ENCODE results near the gene RNF222.
"Not testable (repeated sequence)": the region's sequence is repeated elsewhere in the genome, so short reads cannot be mapped to it uniquely, and the experiment has no call there.

RNF222 gene

DNA sequence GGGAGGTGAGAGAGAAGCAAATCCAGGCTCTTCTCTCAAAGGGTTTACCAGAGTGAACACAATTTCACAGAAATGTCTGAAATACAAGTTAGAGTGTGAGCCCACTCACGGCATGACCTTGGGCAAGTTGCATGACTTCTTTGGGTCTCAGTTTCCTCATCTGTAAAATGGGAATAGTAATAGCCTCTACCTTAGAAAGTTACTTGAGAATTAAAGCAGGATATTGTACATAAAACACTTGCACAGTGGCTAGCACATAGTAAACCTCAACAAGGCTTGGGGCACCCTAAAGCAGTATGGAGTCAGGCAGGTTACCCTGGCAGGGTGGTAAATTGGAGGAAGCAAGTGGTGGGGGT is 13.2 kb upstream of the RNF222 start:
- no peak for DNase-seq (ENCODE audit: low read depth)

DNA sequence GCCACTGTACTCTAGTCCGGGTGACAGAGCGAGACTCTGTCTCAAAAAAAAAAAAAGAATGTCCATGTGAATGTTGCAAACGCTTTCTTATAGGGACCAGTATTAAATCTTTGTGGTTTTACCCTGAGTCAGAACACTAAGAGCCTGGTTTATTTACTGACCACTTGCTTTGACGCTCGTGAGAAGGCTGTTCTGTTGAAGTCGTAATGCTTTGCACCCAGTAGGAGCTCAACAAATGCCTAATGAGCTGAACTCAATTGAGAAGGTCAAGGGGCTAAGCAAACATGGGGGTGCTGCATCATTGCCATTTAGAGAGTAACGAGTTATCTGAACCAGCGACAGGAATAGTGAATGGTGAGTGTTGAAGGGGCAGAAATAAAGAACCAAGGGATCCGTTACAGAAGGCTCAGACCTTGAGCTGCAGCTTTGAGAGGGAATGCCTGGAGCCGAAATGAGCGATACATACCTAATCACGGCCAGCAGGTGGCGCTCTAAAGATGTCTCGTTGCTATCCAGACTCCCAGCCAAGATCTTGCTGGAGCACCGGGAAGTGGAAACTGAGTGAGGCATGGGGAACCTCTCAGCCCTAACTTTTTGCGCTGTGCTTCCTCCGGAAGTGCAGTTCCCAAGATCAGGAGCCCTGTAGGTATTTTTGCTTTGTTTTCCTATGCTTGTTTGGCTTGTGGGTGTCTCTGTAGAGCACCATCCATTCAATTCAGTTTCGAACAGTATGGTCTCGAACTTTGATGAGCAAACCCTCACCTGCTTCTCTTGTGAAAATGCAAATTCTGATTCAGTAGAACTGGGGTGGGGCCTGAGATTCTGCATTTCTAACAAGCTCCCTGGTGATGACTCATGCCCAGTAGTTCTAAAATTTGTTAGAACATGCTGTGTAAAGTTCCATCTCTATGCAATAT is 12.6 kb upstream of the RNF222 start:
- peak; percentile 65 for DNase-seq (ENCODE audit: low read depth)

DNA sequence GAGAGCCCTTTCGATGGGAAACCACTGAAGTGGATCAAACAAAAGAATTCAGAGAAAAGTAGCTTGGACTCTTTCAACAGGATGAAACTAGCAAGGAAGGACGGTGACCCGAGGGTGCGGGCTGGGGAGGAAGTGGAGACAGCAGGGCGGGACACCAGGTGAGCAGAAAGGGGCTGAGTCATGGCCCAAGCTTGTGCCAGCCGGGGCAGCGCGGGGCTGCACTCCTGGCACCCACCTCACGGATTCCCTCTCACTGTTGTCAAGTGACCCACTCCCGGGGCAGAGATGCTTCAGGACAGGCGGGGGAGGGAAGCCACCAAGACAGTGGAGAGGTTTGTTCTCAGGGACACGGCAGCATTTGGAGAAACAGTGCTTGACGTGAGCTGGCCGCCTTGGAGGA is 10.7 kb upstream of the RNF222 start:
- DNase-seq (ENCODE audit: low read depth), result no peak

DNA sequence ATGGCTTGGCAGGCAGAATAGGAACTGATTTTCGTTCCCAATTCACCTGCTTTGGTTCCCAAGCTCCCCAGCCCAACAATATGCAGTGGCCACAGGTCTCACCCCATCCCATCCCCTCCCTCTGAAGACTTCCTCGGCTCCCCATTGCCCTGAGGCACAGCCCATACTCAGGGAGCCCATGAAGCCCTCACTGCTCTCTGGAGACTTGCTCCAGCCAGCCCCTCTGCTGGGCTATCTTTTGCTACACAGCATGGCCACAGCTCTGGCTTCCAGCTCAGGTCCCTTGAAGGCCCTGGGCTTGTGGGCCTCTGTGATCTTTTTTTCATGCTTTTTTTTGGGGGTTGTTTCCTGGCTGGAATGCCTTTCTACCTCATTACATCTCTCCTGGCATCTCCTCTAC is 8.5 kb upstream of the RNF222 start:
- no peak for DNase-seq (ENCODE audit: low read depth)

DNA sequence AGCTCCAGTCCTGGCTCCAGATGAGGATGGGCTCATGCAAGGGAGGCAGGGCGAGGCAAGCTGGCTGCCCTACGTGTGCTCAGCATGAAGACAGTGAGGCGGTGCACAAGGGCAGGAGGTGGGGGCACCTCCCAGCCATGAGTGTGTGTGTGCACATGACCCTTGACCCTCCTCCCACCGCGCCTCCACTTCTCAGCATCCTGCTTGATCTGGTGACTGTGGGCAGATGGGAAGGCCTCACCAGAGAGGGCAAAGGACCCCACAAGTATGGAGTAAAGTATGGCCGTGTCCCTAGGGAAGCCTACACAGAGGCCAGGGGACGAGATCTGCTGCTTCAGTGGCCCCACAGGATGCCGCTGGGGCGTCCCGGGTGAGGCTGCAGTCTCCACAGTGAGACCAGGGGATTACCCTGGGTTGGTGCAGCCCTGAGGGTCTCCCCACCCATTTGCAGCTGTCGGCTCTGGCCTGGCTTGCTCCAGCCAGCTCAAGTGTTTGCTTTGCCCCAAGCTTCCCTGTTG is 7.9 kb upstream of the RNF222 start:
- DNase-seq (ENCODE audit: low read depth), result no peak

DNA sequence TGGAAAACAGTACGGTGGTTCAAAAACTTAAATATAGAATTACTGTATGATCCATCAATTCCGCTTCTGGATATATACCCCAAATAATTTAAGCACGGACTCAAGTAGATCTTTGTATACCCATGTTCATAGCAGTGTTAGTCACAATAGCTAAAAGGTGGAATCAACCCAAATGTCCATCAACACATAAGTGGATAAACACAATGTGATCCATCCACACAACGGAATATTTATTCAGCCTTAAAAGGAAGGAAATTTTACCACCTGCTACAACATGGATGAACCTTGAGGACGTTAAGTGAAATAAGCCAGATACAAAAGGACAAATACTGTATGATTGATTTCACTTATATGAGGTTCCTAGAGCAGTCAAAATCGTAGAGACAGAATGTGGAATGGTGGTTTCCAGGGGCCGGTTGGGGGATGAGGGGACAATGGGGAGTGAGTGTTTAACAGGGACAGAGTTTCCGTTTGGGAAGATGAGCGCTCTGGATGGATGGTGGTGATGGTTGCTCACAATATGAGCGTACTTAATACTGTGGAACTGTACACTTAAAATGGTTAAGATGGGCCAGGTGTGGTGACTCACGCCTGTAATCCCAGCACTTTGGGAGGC is 5.4 kb upstream of the RNF222 start:
- no peak for DNase-seq (ENCODE audit: low read depth)

DNA sequence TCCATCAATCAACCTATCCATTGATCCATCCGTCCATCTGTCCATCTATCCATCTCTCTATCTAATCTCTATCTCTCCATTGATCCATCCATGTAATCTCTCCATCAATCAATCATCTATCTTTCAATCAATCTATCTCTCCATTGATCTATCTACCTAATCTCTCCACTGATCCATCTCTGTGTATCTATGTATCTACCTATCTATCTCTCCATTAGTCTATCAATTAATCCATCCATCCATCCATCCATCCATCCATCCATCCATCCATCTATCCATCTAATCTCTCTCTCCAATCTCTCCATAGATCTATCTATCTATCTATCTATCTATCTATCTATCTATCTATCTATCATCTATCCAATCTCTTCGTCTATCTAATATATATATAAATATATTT is 3.5 kb upstream of the RNF222 start:
- DNase-seq (ENCODE audit: low read depth), result no peak

DNA sequence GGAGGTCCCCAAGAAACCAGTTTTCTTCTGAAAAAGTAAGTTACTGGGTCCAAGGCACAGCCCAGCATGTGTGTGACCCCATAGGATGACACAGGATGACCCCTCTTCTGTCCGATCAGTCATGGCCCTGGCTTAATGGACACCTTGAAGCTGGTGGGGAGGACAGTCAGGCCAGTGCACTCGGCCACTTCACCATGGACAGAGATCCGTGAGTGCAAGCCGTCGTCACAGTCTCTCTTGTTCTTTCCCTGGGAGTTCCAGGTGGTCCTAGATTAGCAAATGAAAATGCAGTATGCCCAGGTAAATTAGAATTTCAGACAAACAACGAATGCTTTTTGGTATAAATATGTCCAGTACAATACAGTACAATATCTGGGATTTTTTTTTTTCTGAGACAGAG is 1.4 kb upstream of the RNF222 start:
- DNase-seq (ENCODE audit: low read depth), result no peak

DNA sequence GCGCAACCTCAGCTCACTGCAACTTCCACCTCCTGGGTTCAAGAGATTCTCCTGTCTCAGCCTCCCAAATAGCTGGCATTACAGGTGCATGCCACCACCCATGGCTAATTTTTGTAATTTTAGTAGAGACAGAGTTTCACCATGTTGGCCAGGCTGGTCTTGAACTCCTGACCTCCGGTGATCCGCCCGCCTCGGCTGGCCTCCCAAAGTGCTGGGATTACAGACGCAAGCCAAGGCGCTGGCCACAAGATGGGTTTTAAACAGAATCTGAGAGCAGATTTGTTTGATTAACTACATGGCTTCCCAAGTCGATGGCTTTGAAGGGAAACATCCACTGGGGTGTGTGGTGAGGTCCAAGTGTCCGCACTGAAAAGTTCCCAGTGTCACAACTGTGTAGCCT is 3.1 kb downstream of the RNF222 start:
- DNase-seq (ENCODE audit: low read depth), result not testable (repeated sequence)

DNA sequence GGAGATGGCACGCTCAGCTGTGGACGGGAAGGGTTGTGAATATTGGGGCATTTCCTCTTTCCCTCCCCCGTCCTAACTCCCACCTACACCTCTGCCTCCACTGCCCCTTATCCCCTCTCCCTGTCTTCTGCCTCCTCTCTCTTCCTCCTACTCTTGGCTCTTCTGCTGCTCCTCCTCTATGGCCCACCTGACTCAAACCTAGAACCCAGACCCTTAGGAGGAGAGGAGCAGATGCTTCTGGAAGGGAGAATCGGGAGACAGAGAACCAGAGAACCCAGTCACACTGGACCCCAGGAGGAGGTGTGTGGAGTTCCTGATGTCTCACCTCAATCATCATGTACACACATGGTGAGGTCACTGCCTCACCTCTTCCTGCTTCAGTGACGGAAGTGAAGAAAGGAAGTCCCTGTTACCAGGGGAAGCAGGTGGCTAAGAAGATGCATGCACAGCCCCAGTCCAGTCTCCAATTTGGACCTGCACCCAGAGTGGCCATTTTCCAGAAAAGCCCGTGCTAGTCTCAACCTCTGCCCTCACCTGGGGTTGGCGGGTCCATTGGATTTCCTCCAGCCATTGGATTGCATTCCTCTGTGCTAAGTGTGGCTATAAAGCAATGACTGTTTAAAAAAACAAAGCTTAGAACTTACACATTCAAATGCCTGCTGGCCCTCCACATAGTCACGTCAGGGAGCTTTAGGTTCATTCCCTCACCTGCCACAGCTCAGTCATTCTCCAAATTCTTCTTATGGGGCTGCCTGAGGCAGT is 4.0 kb downstream of the RNF222 start:
- no peak for DNase-seq (ENCODE audit: low read depth)

DNA sequence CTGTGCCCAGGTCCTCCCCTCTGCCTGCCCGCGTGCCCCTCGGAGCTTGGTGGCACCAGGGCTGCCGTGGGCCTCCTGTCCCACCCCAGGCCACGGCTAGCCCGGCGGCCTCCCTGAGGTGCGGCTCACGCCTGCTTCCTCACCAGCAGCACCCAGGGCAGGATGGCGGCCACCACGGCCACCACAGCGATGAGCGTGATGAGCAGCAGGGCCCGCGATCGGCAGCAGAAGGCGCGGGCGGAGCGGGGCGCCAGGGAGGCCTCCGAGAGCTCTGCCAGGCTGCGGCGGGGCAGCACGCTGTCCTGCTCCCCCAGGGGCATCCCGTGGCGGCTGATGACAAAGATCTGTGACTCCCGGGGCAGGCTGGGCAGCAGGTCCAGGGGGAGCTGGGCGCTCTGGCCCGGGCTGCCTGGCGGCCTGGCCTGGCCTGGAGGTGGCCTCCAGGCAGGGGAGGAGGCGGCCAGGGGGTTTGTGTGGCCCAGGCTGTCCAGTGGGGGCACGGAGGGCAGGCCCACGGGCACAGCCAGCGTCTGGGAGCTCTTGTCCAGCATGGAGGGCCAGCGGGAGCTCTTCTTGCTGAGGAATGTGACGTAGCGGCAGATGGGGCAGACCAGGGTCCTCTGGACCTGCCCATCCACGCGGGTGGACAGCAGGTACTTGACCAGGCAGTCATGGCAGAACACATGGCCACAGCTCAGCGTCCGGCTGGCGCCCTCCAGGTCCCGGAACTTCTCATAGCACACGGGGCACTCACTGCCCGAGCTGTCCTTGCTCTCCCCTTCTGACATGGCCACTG is 4.8 kb downstream of the RNF222 start:
- no peak for DNase-seq (ENCODE audit: low read depth)

DNA sequence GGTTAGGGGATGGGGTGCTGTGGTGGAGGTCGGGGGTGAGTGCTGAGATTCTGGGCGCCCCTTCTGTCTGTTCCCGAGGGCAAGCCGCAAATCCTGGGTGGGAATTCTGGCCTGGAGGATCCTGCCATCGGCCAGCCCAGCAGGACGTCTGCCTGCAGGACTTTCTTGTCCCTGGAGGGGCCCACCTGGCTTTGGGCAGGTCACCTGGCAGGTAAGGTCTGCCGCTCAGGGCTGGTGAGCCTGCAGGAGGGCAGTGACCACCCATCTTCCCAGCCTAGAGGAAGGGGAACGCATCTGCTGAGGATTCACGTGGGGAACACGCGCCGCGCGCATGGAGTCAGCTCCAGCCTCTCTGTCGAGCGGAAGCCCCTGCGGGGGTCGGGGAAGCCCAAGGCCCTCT is 5.4 kb downstream of the RNF222 start:
- DNase-seq (ENCODE audit: low read depth), result no peak

DNA sequence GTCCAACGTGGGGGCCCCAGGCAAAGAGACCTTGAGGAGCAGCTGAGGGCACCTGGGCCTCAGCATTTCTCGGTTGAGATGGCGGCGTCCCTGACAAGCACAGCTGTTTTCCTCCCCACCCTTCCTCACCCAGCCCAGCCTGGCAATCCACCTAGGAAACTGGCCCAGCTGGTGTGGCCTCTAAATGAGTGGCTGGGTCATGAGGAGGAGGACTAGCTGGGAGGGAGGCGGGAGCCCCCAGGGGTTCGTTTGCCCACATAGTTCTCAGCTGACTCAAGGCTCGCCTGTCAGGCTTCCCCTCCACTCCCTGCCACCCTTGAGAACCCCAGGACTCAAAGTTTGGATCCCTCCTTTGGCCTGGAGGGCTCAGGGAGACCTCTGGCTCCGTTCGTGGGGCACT is 5.9 kb downstream of the RNF222 start:
- DNase-seq (ENCODE audit: low read depth), result no peak

DNA sequence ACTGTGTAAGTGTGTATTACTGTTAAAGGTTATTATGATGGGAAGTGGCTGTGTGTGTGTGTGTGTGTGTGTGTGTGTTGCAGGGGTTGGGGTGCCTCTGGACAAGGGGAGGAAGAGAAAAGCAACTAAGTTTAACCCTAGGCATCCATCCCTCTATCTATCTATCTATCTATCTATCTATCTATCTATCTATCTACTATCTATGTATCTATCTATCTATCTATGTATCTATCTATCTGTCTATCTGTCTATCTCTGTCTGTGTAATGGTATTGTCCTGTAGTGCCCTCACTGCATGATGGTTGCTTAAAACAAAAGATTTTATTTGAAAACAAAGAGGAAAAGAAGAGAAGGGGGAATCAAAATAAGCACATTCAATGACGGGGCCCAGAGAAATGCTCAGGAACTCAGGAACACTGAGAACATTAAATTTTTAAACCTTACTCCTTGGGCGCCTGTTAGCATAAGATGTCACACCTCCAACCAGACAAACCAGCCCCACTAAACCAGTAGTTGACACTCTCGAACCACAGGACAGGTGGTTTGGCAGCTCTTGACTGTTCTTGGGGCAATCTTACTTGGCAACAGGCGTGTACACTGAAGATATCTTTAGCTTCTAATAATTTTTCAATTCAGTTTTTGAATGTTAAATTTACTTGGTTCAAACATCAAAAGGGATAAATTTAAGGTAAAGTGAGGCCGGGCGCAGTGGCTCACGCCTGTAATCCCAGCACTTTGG is 9.5 kb downstream of the RNF222 start:
- DNase-seq (ENCODE audit: low read depth), result no peak

DNA sequence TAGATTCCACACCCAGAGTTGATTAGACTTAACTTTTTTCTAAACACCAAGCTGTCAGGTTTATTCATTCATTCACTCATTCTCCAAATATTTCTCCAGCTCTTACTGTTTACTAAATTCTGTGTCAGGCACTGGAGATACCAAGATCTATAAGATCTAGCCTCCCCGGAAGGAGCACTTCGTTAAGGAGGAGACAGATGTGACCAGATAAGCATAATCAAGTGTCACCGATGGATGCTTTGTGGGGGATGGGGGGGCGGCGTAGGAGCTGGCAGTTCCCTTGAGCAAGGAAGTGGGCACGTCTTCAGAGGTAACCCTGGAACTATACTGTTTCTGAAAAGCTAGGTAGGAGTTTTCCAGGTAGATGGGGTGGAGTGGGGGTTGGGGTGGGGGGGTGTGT is 10.8 kb downstream of the RNF222 start:
- no peak for DNase-seq (ENCODE audit: low read depth)

DNA sequence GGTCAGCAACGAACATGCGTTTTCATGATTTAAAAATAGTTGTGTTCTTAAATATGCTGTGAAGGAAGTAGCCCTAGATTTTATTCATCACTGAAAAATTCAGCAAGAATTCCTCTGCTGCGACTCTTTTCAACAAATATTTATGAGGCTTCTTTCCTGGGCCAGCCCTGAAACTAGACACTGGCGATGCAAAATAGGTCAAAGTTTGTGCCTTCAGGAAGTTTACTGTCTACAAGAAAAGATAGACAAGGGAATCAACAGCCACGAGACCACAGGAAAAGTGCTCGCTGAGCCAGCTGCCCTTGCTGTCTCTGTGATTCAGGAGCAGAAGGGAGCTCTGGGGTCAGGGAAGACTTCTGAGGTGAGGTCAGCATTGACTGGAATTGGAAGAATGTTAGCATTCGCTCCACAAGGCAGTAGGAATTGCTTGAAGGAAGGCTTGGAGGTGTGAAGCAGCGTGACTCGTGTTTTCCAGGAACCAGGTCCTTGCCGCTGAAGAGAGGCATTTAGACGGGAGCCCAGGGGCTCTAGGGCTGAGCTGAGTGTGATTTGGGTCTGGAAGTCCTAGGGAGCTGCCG is 12.7 kb downstream of the RNF222 start:
- no peak for DNase-seq (ENCODE audit: low read depth)

DNA sequence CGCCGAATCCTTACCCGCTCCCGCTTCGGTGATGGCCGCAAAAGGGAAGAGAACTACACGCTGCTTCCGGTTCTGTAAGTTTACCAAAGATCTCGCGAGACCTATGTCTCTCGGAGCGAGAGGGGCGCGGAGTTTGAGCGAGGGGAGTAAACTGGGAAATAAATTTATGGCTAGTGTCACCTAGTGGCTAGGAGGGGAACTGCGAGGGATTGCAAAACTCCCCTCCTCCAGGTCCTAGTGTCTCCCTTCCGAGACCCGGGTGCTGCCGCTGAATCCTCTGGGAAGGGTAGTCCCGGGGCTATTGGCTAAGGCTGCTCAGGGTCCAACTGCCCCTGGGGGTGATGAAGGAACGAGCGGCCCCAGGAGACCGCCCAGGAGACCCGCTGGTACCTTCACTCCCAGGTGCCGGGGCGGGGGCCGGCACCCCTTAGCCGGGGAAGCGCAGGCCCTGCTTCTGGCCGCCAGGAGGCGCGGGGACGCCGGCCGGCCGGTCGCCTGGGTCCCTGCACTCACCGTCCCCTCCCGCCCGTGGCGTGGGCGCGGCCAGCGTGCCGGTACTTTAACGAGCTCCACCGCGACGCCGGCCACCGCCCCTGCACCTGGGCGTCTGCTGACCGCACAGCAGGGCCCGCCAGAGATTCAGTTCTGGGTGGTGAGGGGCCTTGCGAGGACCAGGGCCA is 14.3 kb downstream of the RNF222 start, which contains the start of gene RPL26:
TSS of gene RPL26 (minus strand) at position 51 of the 680 bp plus-strand sequence. CDS start 883 bp downstream, outside the sequence.
- peak; percentile 82 for DNase-seq (ENCODE audit: low read depth)

DNA sequence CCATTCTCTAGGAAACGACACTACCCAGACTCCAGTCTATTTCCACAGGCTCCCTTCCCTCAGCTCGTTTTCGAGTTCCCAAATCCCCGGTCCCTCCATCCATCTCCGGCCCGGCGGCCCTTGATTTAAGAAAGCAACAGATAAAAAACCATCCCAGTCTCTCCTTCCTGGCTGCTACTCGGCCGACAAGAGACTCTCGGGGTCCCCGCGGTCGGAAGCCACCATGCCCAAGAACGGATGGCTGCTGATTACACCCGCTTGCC is 14.8 kb downstream of the RNF222 start:
- no peak for DNase-seq (ENCODE audit: low read depth)

DNA sequence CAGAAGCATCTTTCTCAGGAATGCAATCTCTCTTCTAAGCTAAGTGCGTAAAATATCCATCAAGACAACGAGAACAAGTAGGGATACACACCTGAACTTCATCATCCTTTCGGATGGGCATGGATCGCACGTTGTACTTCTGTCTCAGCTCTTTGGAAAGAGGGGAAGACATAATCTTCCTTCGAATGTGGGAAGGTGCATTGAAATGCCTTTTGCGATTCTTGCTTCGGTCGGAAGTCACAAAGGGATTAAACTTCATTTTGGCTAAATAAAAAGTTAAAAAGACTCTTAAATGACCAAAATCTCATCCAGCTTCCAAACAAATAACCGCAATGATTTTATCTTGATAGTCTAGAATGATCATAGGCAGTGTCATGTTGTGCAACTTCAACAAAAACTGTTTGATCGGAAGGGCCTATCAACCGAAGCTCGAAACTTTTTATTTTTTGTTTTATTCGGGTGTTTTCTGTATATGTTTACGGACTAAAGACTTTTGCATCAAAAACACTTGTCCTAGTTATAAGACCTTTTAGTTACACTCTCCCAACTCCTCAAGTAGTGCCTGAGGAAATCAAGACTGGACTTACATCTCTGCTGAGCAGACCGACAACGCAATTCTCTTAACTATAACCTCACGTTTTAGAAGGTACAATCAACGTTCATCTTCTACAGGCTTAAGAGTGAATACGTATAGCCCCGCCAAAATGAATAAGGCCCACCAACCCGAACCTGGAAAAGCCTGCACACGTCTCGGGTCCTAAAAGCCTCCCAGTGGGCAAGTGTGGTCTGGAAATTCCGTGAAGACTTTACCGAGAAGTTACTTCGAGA is 15.4 kb downstream of the RNF222 start:
- DNase-seq (ENCODE audit: low read depth), result no peak

DNA sequence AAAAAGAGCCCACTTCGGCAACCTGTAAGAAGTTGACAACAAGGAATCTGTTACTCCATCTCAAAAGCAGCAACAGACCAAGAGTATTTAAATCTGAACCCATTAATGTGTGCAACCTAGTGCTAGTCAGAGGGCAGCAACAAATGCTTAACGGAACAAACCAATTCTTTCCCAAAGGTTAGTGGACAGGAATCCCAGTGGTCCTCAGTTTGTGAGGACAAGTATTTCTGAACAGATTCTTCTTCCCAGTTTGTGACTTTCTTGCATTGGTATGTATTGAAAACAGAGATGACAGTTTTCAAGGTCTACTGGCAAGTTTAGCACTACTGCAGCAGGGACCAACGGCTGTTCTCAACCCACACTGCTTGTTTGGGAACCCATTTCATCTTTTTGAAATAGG is 17.6 kb downstream of the RNF222 start:
- DNase-seq (ENCODE audit: low read depth), result no peak
